GM06990 (cell line): Measurements from ENCODE around the gene RAPGEF2.

Experiments used
- DNase-seq: peaks from one replicate; pipeline ENCODE4 v3.0.0-alpha.2; 2011; ENCODE audit not compliant: insufficient read length; ENCODE audit errors: extremely low read depth
- H3K27me3 ChIP-seq: replicated peaks from 2 replicates; pipeline ENCODE4 v1.6.0; 2011; ENCODE audit warnings: low read length; ENCODE audit not compliant: control insufficient read depth, insufficient read depth
- H3K36me3 ChIP-seq: 2 replicates; pipeline ENCODE4 v1.5.1; 2011; ENCODE audit warnings: low read length; ENCODE audit not compliant: control insufficient read depth, insufficient read depth
- H3K4me3 ChIP-seq: replicated peaks from 2 replicates; pipeline ENCODE4 v1.5.1; 2011; ENCODE audit warnings: low read depth, mild to moderate bottlenecking, control low read depth, low read length
- TF ChIP-seq, protein P1 (sequence below): IDR thresholded peaks from 2 replicates; pipeline ENCODE4 v1.5.1; 2011; ENCODE audit warnings: low read length, control low read depth, mild to moderate bottlenecking, inconsistent platforms; ENCODE audit not compliant: insufficient read depth, poor library complexity, severe bottlenecking

The RAPGEF2 gene

DNA sequence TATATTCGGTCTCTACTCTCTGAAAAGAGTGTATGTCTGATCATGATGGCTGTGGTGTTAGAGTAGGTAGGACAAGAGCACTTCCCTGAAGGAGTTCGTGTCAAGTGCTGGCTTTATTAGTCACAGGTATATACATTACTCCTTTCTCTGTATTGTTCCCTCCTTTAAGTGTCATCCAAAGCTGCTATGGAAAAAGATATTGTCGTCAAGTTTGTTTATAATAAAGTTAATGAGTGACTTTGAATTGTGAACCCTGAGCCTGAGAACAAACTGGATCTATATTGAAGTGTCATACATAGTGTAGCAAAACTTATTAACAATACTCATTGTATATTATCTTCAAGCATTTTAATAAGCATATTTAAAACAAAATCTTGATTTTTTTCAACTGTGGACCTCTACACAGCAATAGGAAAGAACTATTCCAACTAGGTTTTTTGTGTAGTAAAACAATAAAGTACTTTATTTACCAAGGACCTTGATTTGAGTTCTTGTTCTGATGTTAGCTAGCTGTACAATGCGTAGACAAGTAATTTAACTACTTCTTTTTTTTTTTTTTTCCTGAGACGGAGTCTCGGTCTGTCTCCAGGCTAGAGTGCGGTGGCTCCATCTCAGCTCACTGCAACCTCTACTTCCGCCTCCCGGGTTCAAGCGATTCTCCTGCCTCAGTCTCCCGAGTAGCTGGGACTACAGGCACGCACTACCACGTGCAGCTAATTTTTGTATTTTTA is 177.7 kb downstream of the RAPGEF2 start:
- H3K4me3 ChIP-seq, result no peak overlapping the region
- DNase-seq, result no peak
- TF ChIP-seq, protein P1, sequence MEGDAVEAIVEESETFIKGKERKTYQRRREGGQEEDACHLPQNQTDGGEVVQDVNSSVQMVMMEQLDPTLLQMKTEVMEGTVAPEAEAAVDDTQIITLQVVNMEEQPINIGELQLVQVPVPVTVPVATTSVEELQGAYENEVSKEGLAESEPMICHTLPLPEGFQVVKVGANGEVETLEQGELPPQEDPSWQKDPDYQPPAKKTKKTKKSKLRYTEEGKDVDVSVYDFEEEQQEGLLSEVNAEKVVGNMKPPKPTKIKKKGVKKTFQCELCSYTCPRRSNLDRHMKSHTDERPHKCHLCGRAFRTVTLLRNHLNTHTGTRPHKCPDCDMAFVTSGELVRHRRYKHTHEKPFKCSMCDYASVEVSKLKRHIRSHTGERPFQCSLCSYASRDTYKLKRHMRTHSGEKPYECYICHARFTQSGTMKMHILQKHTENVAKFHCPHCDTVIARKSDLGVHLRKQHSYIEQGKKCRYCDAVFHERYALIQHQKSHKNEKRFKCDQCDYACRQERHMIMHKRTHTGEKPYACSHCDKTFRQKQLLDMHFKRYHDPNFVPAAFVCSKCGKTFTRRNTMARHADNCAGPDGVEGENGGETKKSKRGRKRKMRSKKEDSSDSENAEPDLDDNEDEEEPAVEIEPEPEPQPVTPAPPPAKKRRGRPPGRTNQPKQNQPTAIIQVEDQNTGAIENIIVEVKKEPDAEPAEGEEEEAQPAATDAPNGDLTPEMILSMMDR, result no peak
- H3K27me3 ChIP-seq, result no peaks in the 10 kb centered on the region
- H3K36me3 ChIP-seq, result no peaks in the 10 kb centered on the region; the same call in 1 of the 2 replicates

DNA sequence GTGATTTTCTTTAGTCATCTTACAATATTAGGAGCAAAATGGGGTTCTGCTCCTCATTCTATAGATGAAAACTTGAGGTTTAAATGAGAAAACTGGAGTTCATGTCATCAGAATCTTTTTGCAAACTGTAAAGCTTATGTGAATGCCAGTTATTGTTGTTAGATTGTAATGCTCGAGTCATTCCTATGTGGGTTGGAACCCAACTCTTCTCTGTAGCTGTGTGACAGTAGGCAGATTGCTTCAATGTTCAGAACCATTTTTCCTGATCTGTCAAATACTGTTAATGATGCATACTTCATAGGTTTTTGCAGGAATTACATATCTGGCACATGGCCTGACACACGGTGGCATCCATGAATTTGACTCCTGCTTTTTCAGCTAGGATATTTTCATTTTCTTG is 178.9 kb downstream of the RAPGEF2 start:
- no peak for DNase-seq
- TF ChIP-seq, protein P1, result no peak
- Histone ChIP-seq H3K4me3 (no peak overlapping the region), H3K36me3 (no peaks in the 10 kb centered on the region; the same call in 1 of the 2 replicates), H3K27me3 (no peaks in the 10 kb centered on the region)

DNA sequence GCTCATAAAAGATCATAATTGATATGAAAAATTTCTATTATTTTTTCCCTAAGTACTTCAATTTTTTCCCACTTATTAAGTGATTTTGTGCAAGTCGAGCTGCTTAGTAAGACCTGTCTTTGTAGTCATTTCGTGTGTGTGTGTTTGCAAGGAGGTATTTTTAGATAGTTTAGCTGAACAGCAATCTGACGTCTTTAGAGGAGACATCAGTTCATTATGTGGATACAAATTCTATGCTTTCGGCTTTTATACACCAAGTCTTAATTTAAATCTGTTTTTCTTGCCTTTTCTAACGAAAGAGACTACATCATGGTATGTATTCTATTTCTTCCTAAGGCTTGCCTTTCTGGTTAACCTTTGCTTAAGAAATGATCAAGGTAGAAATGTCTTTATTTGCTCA is 179.4 kb downstream of the RAPGEF2 start:
- Histone ChIP-seq H3K27me3 (no peaks in the 10 kb centered on the region), H3K4me3 (no peak overlapping the region), H3K36me3 (no peaks in the 10 kb centered on the region; the same call in 1 of the 2 replicates)
- no peak for DNase-seq
- TF ChIP-seq, protein P1, result no peak

DNA sequence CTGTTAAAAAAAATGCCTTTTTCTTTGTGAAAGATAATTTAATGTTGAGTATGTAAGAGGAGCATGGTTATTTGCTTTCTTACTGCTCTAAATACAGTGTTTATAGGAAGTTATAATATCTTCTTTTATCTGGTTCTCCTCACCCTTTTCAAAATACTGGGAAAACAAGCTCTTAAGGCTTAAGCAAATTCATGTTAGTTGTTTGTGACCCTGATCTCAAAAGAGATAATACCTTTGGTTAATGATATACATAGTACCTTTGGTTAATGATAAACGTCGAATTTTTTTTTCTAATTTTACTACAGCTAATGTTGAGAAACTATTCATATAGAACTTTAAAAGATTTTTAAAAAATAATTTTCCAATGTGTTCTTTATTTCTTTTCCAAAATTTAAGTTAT is 180.1 kb downstream of the RAPGEF2 start:
- Histone ChIP-seq H3K27me3 (no peaks in the 10 kb centered on the region), H3K4me3 (no peak overlapping the region), H3K36me3 (no peaks in the 10 kb centered on the region; the same call in 1 of the 2 replicates)
- TF ChIP-seq, protein P1, result no peak
- DNase-seq, result no peak

DNA sequence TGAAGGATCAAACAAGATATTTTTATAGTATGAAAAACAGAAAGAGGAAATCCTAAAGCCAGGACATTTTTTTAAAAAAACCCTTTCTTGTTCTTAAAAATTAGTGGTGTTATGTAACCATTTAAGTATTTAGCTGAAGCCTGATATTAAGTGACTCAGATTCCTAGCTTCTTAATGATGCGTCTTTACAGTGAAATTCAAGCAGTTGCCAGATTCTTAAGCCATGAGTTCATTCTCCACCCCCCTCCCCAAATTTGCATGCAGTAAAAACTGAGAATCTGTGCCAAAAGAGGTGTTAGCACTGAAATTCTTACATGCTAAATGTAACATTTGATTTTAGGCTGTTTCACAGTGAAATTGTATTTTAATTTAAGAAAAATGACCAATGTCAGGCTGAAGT is 180.8 kb downstream of the RAPGEF2 start:
- TF ChIP-seq, protein P1, result no peak

More for the DNA sequence above, 180.8 kb downstream of the RAPGEF2 start:
- no peaks in the 10 kb centered on the region; the same call in 1 of the 2 replicates for H3K36me3 ChIP-seq
- H3K27me3 ChIP-seq, result no peaks in the 10 kb centered on the region
- no peak for DNase-seq
- no peak overlapping the region for H3K4me3 ChIP-seq
